NCI-H226 (cell line): ENCODE results near the gene FMNL2.

ENCODE experiments used
- DNase-seq: peaks from one replicate; pipeline ENCODE4 v3.0.0-alpha.2; 2015

The FMNL2 gene

GRCh38 chr2:152339556-152340286, 4.7 kb downstream of the FMNL2 start:
- no peak for DNase-seq

DNA sequence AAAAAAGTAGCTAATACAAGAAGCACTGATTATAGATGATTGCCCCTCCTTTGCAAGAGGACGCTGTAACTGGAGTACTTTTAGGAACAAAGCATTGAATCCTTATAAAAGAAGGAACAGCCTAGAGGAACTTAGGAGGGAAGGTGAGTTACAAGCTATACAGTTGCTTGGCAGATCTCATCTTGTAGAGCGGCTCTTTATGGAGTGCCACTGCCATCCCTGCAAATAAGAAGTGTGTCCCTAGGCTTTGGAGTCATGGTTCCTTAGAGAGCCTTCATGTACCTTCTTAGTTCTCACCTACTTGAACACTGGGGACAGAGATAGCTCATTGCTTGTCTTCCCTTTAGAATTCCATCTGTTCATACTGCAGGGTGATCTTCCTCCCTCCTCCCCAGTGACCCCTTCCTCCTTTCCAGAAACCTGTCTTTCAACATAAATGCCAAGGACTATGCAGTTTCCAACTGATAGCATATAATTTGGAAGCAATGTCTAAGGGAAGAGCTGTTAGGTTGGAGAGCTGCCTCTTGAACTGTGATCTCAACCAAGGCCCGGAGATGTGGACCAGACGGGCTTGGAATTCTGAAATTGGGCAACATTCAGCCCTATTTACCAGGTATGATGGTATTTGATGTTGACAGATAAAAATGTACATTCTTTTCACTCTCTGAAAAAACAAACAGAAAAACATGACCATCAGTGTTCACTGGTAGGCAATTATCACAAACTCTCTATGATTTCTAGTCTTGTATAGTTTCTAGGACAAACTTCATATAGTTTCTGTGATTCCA, 7.5 kb downstream of the FMNL2 start:
- no peak for DNase-seq

- no peak for DNase-seq
Observed at GRCh38 chr2:152343426-152343825, 8.5 kb downstream of the FMNL2 start.

- no peak for DNase-seq
Observed at GRCh38 chr2:152344579-152345195, 9.7 kb downstream of the FMNL2 start.

- DNase-seq, result peak; percentile 26
Observed at GRCh38 chr2:152347076-152347475, 12.1 kb downstream of the FMNL2 start.

GRCh38 chr2:152348388-152348787, 13.4 kb downstream of the FMNL2 start:
- peak; percentile 62 for DNase-seq

DNA sequence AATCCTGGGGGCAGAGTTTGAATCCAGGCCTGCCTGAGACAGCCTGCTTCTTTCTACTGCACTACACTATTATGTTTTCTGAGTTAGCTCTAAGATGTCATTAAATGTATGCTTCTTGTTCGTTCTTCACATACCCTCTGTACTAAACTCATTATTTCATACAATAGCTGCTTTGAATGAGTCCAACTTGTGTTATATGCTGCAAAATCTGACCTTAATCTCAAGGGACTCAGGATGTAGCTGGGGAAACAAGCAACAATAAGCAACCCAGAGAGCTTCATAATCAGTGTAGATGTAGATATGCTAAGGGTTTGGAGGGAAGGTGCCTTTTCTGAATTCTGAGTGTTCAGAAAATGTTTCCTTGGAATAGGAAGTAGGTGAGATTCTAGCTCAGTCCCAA, 14.4 kb downstream of the FMNL2 start:
- no peak for DNase-seq

DNA sequence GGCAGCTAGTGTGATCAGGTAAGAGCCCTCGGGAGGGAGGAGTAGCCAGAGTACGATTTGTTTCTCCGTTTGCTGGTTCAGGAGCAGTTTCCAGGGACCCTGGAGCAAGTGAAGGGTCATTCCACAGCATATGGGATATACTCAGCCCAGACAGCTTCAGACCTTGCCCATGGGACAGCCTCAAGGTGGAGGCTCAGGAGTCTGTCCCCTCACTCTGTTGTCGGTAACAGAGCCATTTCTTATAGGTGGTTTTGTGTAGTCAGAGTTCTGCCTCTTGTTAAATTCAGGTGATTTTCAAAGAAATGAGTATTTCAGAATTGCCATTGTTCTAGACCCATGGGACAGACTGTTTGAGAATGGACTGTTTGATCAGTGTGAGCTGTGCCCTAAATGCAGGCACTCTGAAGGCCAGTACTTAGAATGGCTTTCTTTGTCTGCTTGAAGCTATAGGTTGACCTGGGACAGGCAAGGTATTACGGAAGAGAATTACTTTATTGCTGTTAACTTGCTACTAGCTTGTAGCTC, 15.2 kb downstream of the FMNL2 start:
- no peak for DNase-seq

DNA sequence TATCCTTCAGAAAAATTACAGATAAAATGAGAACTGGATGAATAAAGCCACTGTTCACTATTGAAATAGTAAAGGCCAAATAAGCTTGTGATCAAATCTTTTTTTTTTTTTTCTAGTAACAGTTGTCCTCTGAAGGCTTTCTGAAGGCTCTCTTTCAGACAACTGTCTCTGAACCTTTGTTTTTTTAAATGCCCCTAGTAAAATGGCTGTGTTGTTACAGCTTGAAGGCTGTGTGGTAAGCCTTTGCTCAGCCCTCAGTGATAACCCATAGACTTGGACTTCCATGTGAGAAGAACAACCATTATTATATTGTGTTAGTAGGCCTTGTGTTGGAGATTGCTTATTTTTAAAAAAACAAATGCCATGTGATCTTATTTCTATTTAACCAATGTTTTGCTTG, 17.6 kb downstream of the FMNL2 start:
- no peak for DNase-seq

DNA sequence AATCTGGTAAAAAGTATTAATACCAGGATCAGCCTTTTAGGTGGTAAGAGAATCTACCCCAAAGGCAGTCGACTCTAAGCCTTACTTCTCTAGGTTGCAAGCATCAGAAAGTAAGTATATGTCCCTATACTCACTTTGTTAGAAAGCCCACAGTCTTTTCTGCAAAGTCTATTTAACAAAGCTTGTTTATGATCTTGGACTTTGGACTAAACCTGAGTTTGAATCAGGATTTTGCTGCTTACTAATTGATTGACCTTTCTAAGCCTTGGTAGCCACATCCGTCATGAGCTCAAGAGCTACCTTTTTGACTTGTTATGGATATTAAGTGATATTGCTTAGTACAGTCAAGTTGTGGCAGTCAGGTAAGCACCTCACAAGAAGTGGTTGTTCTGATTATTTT, 18.4 kb downstream of the FMNL2 start:
- no peak for DNase-seq

DNA sequence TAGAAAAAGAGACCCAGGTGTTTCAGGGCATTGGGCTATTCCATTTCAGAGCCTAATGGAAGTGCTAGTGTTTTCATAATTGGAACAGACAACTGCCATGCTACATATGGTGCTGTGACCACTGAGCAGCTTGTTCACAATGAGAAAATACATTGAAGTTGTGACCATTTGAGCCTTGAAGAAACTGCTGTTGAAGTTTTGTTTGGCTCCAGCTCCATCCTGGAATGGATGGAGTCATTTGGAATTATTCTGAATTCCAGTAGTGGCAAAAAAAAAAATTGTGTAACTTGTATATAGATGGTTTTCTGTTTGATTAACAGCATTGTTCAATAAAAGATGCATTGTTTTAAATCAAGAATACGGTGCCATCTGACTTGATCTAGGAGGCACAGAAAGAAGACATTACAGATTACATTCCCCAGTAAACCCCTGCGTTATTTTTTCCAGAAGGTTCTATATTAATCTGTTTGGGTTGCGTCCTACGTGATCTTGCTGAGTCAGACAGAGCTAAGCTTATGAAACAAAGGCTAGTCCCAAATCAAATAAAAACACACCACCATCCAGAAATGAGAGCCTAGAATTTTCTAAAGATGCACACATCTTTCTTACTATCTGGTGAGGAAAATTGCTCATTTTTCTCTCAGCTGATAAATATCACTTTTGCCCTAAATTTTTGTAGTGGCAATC, 19.2 kb downstream of the FMNL2 start:
- DNase-seq, result no peak

GRCh38 chr2:152354909-152355308, 19.9 kb downstream of the FMNL2 start:
- DNase-seq, result peak; percentile 13

DNA sequence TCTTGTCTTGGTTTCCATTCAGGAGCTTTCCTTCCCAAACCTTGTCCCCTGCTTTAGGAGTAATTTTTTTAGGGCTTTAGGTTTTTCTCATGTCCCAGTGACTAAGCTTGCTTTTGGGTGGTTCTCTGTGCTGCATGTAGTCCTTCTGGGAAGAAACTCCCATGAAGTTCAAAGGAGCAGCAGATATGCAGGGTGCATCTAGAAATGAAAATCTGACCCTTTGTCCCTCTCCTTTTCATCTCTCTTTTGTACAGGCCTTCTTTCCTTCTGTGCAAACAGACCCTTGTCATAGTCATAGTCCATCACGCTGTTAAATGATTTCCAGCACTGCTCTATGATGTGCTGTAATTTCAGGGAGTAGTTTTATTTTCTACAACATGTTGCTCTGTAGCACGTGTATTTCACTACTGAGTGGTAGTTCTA, 20.4 kb downstream of the FMNL2 start:
- no peak for DNase-seq

DNA sequence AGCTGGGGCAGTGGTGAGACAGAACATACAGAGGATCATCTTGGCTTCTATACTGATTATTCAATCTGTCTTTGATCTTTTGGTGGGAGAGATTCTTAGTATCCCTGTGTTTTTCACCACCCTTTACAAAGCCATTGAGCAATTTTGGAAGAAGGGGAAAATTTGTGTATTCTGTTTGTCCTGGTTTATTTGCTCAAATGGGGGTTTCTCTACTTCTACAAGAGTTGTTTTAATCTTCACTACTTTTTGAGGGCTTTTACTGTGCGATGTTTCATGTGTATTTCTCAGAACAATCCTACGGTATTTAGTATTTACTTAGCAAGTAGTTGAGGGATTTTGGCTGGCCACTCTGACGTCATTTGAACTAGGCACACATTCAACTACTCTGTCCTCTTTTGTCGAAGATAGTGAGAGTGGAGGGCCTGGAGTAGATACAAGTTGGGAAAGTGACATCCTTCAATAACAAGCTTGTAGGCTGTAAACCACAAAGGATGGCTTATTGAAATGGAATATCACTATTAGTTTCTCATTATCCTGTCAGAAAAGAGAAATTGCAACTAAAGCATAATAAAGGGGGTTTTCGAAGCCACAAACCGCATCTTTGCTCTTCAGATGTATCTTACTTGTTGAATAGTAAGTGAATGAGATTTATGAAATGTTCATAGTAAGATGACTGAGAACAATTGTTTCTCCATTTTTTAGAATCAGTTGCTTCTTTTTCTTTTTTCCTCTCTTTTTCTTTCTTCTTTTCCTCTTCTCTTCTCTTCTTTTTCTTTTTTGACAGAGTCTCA, 24.8 kb downstream of the FMNL2 start:
- DNase-seq, result no peak

DNA sequence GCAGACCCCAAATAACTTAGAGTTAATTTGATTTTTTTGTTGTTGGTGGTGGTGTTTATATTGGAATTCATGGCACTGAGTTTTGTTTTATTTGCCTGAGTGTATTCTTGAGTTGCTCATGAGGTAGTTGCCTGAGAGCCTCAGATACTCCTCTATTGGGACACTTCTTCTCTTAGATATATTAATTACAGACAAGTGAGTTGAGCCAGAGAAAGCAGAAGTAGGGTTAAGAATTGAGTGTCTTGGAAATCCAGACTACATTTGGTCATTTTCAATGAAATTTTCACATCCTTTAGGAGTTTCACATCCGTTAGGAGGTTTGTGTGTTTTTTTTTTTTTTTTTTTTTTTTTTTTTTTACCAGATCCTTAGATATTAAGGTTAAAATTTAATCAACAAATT, 29.0 kb downstream of the FMNL2 start:
- DNase-seq, result no peak

GRCh38 chr2:152367547-152368390, 32.8 kb downstream of the FMNL2 start:
- DNase-seq, result no peak

DNA sequence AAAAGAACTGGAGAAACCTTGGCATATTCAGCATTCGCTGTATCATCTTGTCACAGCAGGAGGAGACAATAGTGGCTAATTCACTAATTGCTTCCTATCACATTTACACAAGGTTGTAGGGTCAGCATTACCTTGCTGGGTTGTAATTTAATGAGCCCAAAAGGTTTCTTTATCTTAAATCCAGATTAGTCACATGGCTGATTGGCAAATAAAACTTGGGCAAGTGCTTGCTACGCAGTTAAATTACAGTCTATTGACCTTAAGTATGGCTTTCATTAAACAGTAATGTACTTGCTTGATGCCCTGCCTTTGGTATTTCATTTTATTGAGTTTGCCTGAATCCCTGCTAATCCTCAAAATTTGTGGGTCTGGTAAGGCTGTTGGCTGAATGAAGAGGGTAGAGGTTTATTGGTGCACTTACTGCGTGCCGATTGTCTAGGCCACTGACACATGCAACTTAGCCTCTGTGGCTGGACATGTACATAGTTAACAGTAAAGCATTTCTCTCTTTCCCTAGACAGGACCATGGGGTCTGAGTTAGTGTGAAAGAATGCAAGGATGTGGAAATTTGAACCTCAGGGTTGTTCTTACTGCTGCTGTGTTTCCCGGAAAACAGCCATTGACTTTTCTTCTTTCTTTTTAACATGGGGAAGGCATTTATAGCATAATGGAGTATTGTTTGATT, 34.3 kb downstream of the FMNL2 start:
- peak; percentile 69 for DNase-seq

GRCh38 chr2:152370783-152371182, 35.8 kb downstream of the FMNL2 start:
- DNase-seq, result peak; percentile 16

GRCh38 chr2:152372438-152372984, 37.5 kb downstream of the FMNL2 start:
- DNase-seq, result no peak

DNA sequence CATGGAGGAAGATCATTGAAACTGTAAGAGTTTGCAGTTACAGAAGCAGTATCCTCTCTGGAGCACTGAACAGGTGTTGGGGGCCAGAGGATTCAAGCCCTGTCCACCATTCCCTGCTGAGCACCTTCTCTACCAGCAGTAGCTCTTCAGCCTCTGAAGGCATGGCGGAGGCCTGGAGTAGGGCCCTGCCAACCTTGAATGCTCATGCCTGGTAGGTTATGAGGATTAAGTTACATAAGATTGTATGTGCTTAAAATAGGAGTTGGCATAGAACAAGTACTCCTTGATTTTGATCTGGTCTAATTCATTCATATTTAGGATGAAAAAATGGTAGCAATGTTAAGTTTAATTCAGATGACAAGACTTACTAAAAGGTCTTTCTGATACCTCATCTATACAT, 40.2 kb downstream of the FMNL2 start:
- no peak for DNase-seq
